Measurements from ENCODE around the gene COL4A2.

Gene COL4A2

DNA sequence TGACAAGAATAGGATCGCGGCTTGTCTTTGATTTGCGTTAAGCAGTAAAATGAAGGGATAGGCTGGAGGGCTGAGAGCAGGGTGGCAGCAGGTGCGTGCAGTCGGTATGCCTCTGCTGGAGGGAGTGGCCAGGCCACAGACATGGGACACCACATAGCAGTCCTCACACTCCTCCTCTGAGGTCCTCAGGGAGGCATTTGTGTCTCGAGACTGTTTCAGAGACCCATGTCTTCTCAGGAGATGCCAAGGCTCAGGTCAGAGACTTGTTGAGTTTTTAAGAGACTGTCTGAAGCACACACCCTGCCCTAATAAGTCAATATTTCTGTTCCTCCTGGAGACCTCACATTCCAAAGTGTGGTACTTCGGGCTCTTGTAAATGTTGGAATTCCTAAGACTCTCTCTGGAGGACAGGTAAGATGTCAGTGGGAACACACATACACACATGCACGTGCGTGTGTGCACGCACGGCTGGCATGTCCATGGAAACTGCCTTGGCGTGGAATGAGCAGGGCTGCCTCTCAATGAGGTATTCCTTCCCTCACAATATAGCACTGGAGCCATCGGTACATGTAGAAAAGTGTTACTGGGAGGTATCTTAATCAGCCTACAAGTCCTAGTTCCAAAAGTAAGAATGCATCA, 46.4 kb downstream of the COL4A2 start:
- TF ChIP-seq, protein P1, sequence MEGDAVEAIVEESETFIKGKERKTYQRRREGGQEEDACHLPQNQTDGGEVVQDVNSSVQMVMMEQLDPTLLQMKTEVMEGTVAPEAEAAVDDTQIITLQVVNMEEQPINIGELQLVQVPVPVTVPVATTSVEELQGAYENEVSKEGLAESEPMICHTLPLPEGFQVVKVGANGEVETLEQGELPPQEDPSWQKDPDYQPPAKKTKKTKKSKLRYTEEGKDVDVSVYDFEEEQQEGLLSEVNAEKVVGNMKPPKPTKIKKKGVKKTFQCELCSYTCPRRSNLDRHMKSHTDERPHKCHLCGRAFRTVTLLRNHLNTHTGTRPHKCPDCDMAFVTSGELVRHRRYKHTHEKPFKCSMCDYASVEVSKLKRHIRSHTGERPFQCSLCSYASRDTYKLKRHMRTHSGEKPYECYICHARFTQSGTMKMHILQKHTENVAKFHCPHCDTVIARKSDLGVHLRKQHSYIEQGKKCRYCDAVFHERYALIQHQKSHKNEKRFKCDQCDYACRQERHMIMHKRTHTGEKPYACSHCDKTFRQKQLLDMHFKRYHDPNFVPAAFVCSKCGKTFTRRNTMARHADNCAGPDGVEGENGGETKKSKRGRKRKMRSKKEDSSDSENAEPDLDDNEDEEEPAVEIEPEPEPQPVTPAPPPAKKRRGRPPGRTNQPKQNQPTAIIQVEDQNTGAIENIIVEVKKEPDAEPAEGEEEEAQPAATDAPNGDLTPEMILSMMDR (IDR thresholded peaks at IDR 0.05) = no peak
- H3K9me3 ChIP-seq = no peaks in the 10 kb centered on the region

DNA sequence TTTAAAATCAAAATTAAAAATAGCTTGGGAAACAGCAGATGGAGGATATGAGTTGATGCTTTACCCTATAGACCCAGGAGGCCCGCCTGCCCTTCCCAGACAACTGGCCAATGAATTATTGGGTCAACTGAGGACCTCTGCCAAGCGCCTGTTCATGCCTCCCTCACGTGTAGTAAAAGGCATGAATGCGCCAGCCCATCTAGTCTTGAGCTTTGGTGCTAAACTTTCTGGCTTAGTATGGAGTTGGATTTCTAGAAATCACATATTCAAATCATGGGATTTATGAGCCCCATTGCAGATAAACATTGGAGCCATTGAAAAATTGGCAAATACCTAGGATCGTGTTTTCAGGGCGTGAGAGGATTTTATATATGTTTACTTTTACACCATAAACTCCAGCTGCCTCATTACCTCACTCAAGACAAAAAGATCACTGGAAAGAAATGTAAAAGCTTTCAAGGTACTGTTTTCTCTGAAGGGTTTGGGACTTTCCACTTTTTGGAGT, 47.1 kb downstream of the COL4A2 start:
- no peak overlapping the region for H3K4me3 ChIP-seq (ENCODE audit: low read depth in 1 of 2, low read length in 1 of 2)
- H3K9me3 ChIP-seq = no peaks in the 10 kb centered on the region
- TF ChIP-seq, protein P1 (IDR thresholded peaks at IDR 0.05) = no peak
- H3K27me3 ChIP-seq = peaks cover 3% of the 10 kb centered on the region
- H3K36me3 ChIP-seq = no peaks in the 10 kb centered on the region
- H3K27ac ChIP-seq = no peak overlapping the region
- H3K4me1 ChIP-seq (ENCODE audit: control insufficient read depth in 1 of 2, insufficient read depth in 1 of 2, low read depth in 1 of 2, low read length in 1 of 2) = no peaks in the 10 kb centered on the region

More for the DNA sequence above, 46.4 kb downstream of the COL4A2 start:
- H3K4me3 ChIP-seq (ENCODE audit: low read depth in 1 of 2, low read length in 1 of 2) = no peak overlapping the region
- no peak overlapping the region for H3K27ac ChIP-seq
- no peaks in the 10 kb centered on the region for H3K4me1 ChIP-seq (ENCODE audit: control insufficient read depth in 1 of 2, insufficient read depth in 1 of 2, low read depth in 1 of 2, low read length in 1 of 2)
- no peaks in the 10 kb centered on the region for H3K36me3 ChIP-seq
- H3K27me3 ChIP-seq = peaks cover 3% of the 10 kb centered on the region

DNA sequence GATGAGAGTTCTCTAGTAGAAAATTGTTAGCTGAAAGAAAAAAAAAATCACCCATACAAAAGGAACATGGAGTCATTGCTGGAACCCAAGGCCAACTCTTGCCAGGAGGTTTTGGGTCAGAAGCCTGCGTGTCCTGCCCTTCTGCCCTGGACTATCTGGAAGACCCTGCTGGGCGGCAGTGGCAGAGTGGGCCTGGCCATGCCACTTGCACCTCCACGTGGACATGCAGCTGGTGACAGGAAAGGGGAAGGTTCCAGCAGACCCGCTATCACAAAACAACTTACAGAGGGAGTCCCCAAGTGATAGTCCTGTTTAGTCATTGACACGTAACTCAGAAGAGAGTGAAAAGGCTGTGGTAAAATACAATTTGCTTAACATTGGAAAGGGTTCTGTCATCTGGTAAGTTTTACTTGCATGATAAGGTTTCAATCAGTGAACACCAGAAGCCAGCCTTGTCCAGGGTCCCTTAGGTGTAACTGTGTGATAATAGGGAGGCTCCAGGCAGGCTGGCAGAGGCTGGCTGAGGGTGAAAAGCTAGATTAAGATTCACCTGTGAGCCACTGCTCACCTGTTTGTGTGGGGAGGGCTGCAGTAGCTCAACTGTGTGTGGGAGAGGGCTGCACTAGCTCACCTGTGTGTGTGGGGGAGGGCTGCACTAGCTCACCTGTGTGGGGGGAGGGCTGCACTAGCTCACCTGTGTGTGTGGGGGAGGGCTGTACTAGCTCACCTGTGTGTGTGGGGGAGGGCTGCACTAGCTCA, 47.8 kb downstream of the COL4A2 start:
- no peaks in the 10 kb centered on the region for H3K4me1 ChIP-seq (ENCODE audit: control insufficient read depth in 1 of 2, insufficient read depth in 1 of 2, low read depth in 1 of 2, low read length in 1 of 2)
- TF ChIP-seq, protein P1 (IDR thresholded peaks at IDR 0.05) = no peak
- H3K27me3 ChIP-seq = no peaks in the 10 kb centered on the region
- no peak overlapping the region for H3K27ac ChIP-seq
- H3K4me3 ChIP-seq (ENCODE audit: low read depth in 1 of 2, low read length in 1 of 2) = no peak overlapping the region
- H3K9me3 ChIP-seq = no peaks in the 10 kb centered on the region
- H3K36me3 ChIP-seq = no peaks in the 10 kb centered on the region

DNA sequence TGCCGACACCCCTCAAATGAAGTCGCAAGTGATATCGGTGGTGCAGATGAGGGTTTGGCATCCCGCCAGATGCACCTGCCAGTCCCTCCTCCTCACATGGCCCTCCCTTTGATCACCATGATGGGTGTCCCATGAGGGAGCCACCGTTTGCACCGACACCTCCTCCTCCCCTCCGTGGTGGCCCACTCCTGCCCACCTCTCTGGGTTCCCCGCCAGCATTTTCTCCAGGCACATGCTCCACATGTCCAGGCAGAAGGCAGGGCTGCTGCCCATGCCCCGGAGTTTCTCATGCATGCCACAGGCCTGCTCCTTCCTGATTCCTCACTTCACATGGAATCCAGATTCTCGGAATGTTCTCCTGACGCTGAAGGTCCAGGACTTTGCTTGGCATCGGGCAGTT, 49.3 kb downstream of the COL4A2 start:
- Histone ChIP-seq H3K27me3 (peaks cover 4% of the 10 kb centered on the region), H3K4me3 (ENCODE audit: low read depth in 1 of 2, low read length in 1 of 2) (no peak overlapping the region), H3K4me1 (ENCODE audit: control insufficient read depth in 1 of 2, insufficient read depth in 1 of 2, low read depth in 1 of 2, low read length in 1 of 2) (no peaks in the 10 kb centered on the region), H3K9me3 (no peaks in the 10 kb centered on the region), H3K27ac (no peak overlapping the region), H3K36me3 (no peaks in the 10 kb centered on the region)
- TF ChIP-seq, protein P1 (IDR thresholded peaks at IDR 0.05) = no peak

DNA sequence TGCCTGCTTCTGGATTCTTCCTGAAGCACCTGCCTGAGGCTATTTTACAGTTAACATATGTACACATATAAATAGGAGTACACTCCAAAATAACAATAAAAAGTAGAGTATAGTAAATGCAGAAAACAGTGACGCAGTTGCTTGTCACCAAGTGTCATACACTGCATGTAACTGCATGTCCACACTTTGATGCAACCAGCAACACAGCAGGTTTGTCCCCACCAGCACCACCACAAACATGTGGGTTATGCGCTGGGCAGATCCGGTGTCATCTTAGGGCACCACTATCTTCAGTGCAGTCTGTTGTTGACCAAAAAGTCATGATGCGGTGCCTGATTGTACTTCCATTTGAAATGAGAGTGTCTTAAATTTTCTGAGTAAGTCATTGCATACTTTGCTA, 51.3 kb downstream of the COL4A2 start:
- H3K36me3 ChIP-seq = no peaks in the 10 kb centered on the region
- no peaks in the 10 kb centered on the region for H3K9me3 ChIP-seq
- TF ChIP-seq, protein P1 (IDR thresholded peaks at IDR 0.05) = no peak
- no peak overlapping the region for H3K27ac ChIP-seq
- no peak overlapping the region for H3K4me3 ChIP-seq (ENCODE audit: low read depth in 1 of 2, low read length in 1 of 2)
- H3K27me3 ChIP-seq = peaks cover 4% of the 10 kb centered on the region
- H3K4me1 ChIP-seq (ENCODE audit: control insufficient read depth in 1 of 2, insufficient read depth in 1 of 2, low read depth in 1 of 2, low read length in 1 of 2) = no peaks in the 10 kb centered on the region

Data from neutrophil (primary cell).